MM.1S (cell line): ENCODE results near the gene ABCA3.

Experiments
- CTCF ChIP-seq: fragments of 300-600 bp; sonication (generic); IDR thresholded peaks from 2 replicates; pipeline ENCODE4 v1.5.1; 2016; ENCODE audit warnings: antibody characterized with exemption, low read length, mixed read lengths
- EZH2 ChIP-seq: fragments of 300-600 bp; sonication (generic); optimal IDR thresholded peaks from 2 replicates; pipeline ENCODE3; 2017; ENCODE audit warnings: low read depth, mild to moderate bottlenecking, antibody characterized with exemption, low read length, mixed read lengths
- EZH2phosphoT487 ChIP-seq: fragments of 300-600 bp; sonication (generic); IDR thresholded peaks from 2 replicates; pipeline ENCODE4 v1.6.1; 2018; ENCODE audit warnings: antibody characterized with exemption, low read length

- TF ChIP-seq CTCF: no peak
- TF ChIP-seq EZH2: no peak
- no peak for TF ChIP-seq EZH2phosphoT487
Measured at GRCh38 chr16:2372684-2373083, 32.2 kb upstream of the ABCA3 start.
